ENCODE data around the gene SSB. TPM values are rescaled to one million over a fixed set of nuclear protein-coding genes. Genes with fewer than 3 reads are reported as not detected.
A peak's percentile ranks its signal among the peaks of the same experiment; 100 is the strongest.

Gene SSB
- total and polyA plus RNA-seq, 2 of the 13 experiments (the other 11 are each of a cell fraction or from before 2014, with no cell fraction given), result 109 to 208 TPM

DNA sequence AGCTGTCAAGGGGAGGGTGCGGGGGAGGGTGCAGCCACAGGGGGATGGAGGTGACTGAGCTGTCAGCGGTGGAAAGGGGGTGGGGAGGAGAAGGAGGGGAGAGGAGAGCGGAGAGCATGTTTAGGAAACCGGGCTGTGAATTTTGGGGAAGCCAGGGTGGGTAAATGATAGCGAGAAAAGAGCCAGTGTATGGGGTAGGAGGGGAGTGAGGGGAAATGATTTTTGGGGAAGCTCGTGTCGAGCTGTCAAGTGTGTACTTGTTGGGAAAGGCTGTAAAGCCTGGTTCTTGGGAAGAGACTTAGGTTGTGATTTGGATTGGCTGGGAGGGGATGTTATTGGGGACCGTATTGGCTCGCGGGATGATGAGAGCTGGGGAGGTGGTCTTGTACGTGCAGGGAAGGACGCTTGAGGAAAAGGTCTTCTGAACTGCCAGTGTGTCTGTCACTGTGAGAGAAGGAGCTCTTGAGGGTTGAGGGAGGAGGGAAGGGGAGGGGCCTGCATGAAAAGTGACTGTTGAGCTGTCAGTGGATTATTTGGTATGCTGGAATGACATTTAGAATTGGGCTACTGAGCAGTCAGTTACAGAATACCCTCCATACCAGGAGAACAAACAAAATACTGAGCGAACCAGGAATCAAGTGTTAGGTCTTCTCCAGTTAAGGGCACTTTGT is 29.6 kb downstream of the SSB start (continued):
- 0 out of 2 replicates have a peak, but pooled peaks have one; percentile 35 for TF ChIP-seq ZBTB7B (CRISPR knock-in tag; IDR thresholded peaks at IDR 0.05)
- TF ChIP-seq RERE (CRISPR knock-in tag; IDR thresholded peaks at IDR 0.05; ENCODE audit: low read depth), result no peak
- TF ChIP-seq RBAK (CRISPR knock-in tag; IDR thresholded peaks at IDR 0.05), result no peak
- TF ChIP-seq FOXK1 (CRISPR knock-in tag; IDR thresholded peaks at IDR 0.05; ENCODE audit: borderline replicate concordance, low read depth), result no peak
- TF ChIP-seq ZNF251 (CRISPR knock-in tag; IDR thresholded peaks at IDR 0.05), result no peak
- no peak for TF ChIP-seq PCBP2 (optimal IDR thresholded peaks at IDR 0.05; ENCODE audit: low read depth, low read length, poor library complexity, severe bottlenecking)
- no peak for TF ChIP-seq ZNF451 (CRISPR knock-in tag; IDR thresholded peaks at IDR 0.05)
- no peak for TF ChIP-seq ZNF510 (CRISPR knock-in tag; IDR thresholded peaks at IDR 0.05; ENCODE audit: low read depth)
- peak; percentile 63; the same call in 1 of the 2 replicates for TF ChIP-seq ZNF263 (CRISPR knock-in tag; IDR thresholded peaks at IDR 0.05)
- 0 out of 2 replicates have a peak, but pooled peaks have one; percentile 13 for TF ChIP-seq SP5 (CRISPR knock-in tag; IDR thresholded peaks at IDR 0.05; ENCODE audit: borderline replicate concordance, low read depth)

Data from HepG2 (cell line).